Cardiac fibroblast (primary cell): Measurements from ENCODE around the gene PPM1L.
"Not testable (repeated sequence)": the region's sequence is repeated elsewhere in the genome, so short reads cannot be mapped to it uniquely, and the experiment has no call there.

Experiments used
- DNase-seq, 2 donors: peaks; one replicate each; pipeline versions ENCODE4 v3.0.0 to v3.0.0-alpha.2; 2010; ENCODE audit warnings: low read depth in 2 of 2
- H3K4me3 ChIP-seq, 2 donors: replicated peaks in 1 of 2; 1 replicate in 1 of 2; 2 replicates in 1 of 2; pipeline ENCODE4 v1.5.1; 2011; ENCODE audit warnings: low read depth in 2 of 2, low read length in 2 of 2, mild to moderate bottlenecking in 2 of 2, moderate library complexity in 1 of 2
- TF ChIP-seq, protein P1 (sequence below): IDR thresholded peaks from one replicate; pipeline ENCODE4 v1.5.1; 2011; ENCODE audit warnings: low read depth, mild to moderate bottlenecking, low read length, inconsistent platforms

Gene PPM1L

DNA sequence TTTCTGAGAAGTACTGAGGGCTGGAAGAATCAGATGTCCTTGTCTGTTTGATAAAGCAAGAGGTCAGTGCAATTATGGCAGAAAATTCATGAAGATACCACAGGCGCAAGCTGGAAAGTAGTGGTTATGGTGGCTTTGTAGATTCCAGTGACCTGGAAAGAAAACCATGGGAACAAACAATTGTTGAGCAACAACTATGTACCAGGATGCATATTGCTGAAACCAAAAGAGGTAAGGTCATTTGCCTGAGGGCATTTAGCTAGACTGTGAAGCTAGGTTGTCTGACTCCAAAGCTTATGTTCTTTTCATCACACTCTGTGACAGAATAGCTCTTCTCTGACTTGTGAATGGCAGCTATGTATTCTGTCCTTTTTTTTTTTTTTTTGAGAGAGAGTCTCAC, 275.1 kb downstream of the PPM1L start:
- TF ChIP-seq, protein P1, sequence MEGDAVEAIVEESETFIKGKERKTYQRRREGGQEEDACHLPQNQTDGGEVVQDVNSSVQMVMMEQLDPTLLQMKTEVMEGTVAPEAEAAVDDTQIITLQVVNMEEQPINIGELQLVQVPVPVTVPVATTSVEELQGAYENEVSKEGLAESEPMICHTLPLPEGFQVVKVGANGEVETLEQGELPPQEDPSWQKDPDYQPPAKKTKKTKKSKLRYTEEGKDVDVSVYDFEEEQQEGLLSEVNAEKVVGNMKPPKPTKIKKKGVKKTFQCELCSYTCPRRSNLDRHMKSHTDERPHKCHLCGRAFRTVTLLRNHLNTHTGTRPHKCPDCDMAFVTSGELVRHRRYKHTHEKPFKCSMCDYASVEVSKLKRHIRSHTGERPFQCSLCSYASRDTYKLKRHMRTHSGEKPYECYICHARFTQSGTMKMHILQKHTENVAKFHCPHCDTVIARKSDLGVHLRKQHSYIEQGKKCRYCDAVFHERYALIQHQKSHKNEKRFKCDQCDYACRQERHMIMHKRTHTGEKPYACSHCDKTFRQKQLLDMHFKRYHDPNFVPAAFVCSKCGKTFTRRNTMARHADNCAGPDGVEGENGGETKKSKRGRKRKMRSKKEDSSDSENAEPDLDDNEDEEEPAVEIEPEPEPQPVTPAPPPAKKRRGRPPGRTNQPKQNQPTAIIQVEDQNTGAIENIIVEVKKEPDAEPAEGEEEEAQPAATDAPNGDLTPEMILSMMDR, result no peak
- DNase-seq, result peak in 1 of 2 donors; percentile 2
- H3K4me3 ChIP-seq, result no peak overlapping the region

DNA sequence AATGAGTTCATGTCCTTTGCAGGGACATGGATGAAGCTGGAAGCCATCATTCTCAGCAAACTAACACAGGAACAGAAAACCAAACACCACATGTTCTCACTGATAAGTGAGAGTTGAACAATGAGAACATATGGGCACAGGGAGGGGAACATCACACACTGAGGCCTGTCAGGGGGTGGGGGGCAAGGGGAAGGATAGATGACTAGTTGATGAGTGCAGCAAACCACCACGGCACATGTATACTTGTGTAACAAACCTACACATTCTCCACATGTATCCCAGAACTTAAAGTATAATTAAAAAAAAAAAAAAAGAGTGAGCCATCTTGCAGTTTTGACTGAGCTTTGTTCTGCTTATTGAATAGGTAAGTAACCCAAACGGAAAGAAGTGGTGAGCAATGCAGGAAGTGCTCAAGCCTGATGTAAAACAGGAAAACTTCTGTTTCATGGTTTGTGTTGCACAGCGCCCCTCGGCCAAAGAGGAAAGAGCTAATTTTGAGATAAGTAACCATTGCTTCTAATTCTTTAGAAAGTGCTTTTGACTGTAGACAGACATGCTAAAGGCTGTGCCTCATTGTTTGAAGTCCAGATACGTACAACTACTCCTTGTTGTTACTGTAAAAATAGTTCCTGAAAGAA, 279.0 kb downstream of the PPM1L start:
- TF ChIP-seq, protein P1, result peak; percentile 2
- peak; percentile 45 to 75 for DNase-seq
- not testable (repeated sequence) for H3K4me3 ChIP-seq

DNA sequence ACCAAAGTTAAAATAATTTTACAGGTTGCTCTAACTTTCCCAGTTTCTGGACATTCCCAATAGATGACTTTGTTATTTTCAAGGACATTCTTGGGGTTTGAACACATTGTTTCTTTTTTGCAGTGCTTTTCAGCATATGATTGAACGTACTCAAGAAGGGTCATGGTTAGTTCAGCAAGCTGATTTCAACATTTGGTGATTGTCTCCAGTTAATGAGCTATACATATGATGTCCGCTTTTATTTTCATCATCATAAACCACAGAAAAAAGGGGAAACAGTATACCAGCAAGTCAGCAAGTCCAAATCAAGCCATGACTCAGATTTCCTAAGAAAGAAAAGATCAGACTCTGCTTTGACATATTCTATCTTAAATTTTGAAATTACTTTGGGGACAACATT, 279.7 kb downstream of the PPM1L start:
- peak; percentile 49 to 93 for DNase-seq
- no peak overlapping the region for H3K4me3 ChIP-seq
- TF ChIP-seq, protein P1, result no peak

DNA sequence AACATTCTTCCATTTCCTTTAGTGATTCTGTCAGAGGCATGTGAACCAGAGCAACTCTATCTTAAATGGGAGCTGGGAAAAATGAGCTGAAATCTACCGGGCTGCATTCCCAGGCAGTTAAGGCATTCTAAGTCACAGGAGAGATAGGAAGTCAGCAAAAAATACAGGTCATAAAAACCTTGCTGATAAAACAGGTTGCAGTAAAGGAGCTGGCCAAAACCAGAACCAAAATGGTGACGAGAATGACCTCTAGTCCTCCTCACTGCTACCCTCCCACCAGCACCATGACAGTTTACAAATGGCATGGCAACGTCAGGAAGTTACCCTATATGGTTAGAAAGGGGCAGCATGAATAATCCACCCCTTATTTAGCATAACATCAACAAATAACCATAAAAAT, 282.7 kb downstream of the PPM1L start:
- DNase-seq, result peak; percentile 17 to 58
- TF ChIP-seq, protein P1, result no peak
- no peak overlapping the region for H3K4me3 ChIP-seq

DNA sequence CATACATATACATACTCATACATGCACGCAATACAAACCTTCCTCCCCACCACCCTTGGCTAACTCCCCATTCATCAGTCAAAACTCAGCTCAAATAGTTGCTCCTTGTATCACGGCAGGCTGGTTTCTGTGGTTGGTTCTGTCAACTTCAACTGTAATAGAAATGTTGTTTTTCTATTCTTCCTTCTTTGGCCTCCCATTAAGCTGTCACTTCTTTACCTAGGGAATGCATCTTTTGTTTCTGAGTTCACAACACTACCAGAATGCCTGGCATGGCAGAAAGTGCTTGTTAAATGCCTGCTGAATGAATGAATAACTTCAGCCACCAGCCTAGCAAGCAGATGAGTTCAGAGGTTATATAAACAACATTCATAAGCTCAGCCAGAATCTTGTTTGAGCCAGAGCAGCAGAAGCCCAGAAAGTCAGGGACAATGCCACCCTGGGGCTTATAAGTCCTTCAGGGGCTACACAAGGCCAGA, 286.0 kb downstream of the PPM1L start:
- no peak overlapping the region for H3K4me3 ChIP-seq
- TF ChIP-seq, protein P1, result no peak
- DNase-seq, result peak; percentile 2 to 26

DNA sequence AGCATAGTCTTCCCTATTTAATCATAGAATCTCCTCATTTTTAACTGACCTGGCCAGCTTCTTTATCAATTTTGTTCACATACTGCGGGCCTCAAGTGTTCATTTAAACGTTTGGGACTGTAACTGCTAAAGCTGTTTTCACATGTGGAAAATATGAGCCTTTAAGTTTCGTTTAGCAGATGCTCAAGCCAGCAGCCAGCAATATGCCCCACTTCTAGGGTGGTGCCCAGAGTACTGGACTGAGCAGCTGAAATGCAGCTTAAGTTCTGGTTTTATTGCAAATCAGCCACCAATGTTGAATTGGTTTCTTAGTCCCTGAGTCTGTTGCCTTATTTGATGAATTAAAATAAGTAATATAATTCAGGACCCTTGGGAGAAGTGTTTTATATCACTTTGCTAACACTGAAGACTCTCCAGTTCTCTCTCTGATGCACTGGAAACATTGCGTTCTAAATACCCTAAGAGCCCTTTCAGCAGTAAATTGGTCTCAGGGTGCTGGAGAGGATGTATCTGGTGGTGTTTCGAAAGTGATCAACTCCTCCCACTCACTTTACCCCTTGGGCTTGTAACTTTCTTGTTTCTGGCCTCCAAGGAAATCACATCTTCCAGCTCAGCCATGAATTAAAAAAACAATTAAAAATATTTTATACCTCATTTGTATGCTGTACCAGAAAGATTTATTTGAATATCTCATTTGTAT, 287.5 kb downstream of the PPM1L start:
- TF ChIP-seq, protein P1, result no peak
- H3K4me3 ChIP-seq, result no peak overlapping the region

More for the DNA sequence above, 287.5 kb downstream of the PPM1L start:
- no peak for DNase-seq
